Activated CD8-positive, alpha-beta memory T cell treated with anti-CD3 and anti-CD28 coated beads, Interleukin-2, amount 50 U/mL, for 4 hours (primary cell): Measurements from ENCODE around the gene PAXIP1.

Experiments used
- DNase-seq: peaks from one replicate; pipeline ENCODE4 v3.0.0-alpha.2; 2020

The PAXIP1 gene

DNA sequence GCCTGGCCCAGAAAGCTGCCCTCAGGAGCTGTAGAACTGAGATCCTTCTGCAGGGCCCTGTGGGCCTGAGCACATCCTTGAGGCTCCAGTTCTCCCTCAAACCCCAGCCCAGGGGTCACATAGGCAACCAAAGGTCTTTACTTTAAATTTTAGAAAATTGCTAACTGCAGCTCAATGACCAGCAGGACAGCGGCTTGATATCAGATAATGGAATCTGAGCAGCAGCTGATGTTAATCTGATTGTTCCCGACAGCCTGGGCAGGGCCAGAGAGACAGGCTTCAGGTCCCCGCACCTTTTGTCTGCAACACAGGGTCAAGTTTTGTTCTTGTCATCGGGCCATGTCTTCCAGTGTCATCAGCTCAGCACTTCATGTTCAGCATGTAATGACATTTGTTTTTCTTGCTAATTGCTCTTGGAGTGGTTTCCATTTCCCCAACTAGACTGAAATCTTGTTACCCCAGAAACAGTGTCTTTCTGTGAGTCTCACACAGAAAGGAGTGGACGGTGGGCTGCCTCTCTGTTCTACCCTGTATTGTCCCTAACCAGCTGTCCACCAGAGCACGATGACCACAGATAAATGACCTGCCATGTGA, 91.0 kb downstream of the PAXIP1 start:
- DNase-seq = no peak

DNA sequence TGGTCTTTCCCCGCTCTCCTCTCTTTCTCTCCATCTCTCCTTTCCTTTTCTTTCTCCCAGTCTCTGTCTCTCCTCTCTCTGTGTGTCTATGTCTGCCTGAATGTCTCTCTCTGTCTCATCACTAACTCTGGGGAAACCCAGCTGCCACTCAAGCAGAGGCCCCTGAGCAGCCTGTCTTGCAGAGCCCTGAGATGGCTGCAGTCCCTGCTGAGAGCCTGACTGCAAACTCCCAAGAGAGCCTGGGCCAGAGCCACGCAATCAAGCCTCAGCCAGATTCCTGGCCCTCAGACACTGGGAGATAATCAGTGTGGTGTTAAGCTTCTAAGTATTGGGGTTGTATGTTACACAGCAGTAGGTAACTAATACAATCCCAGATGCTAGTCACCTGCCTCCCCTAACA, 91.5 kb downstream of the PAXIP1 start:
- DNase-seq = no peak

DNA sequence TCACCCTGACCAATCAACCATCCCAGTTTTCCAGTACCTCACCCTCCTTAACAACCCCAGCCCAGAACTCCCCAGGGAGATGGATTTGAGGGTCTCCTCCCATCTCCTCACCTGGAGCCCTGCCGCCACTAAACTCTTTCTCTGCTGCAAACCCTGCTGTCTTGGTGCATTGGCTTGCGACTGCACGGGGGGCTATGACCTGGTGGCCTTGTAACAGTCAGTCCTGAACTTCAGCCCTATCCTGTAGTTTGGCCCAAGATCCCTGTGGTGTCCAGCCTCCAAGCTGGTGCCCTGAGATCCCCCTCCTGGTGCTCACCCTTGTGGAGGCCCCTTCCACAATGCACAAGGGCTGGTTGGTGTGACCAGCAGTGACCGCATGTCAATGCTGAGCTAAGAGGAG, 91.9 kb downstream of the PAXIP1 start:
- no peak for DNase-seq

DNA sequence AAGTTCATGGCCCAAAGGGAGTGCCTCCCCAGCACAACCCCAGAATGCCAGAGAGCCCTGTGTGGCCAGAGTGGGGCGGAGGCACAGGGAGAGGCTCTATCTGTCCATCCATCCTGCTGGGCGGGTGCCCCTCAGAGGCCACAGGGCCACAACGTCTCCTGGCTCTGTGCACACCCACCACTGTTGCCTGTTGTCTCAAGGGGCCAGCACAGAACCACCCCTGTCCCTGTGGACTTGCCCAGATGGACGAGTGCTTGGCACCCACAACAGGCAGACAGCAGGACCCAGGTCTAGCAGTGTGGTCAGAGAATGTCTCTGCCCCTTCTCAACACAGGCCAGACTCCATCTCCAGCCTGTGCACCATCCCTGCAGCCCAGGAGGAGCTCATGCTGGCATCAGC, 92.8 kb downstream of the PAXIP1 start:
- no peak for DNase-seq

DNA sequence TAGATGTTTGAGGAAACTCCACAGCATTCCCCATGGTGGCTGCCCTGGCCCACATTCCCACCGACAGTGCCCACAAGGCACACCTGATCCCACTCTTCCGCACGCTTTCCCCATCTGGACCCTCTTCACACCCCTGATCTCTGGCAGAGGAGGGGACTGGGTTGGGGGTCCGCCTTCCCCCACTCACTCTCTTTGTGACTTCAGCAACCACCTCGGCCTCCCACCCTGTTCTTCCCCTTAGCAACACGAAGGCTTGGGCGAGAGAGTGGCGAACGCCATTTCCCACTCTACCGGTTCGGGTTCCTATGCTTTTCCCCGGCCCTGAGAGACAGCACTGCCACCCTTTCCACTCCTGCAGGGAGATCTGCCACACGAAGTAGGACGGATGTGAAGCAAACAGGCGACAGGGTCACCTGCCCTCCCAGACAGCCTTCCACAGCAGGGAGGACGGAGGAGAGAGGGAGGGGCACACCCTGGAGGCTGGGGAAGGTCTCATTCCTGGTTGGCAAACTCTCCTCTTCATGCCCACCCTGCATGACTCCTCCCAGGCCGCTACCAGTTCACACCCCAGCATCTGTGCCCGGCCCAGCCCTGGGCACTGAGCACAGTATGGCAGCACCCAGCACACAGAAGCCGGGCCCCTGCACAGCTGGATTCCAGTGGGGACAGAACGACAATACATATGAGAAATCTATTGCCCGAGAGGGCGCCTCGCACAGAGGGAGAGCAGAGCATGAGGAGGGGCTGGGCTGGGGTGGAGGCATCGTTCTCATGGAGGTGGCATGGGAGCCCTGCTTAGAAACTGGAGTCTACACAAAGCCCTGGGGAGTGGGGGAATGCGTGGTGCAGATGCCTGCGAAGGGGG, 93.5 kb downstream of the PAXIP1 start:
- DNase-seq = no peak

DNA sequence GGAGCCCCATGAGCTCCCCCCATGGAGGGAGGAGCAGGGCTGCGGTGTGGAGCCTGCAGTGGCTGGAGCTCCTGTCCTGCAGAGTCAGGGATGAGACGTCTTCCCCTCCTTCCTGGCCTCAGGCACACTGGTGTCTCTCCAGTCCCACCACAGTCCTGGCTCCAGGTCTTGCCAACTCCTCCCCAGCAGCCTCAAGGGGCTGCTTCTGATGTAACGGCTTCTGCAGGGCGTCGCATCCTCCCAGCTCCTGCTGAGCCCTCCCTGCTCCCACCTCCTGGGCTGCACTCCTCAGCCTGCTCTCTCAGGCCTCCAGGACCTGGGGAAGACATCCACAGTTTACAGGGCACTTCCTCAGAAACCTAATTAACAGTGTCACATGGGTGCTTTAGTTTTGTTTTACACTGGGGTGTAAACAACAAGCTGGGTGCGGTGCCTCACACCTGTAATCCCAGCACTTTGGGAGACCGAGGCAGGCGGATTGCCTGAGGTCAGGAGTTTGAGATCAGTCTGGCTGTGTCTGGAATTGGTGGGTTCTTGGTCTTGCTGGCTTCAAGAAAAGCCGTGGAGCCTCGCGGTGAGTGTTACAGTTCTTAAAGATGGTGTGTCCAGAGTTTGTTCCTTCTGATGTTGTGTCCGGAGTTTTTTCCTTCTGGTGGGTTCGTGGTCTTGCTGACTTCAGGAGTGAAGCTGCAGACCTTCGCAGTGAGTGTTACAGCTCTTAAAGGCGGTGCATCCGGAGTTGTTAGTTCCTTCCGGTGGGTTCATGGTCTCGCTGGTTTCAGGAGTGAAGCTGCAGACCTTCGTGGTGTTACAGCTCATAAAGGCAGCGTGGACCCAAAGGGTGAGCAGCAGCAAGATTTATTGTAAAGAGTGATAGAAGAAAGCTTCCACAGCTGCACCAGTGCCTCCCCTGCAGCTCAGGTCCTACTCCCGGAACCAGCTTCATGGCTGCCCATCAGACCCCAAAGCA, 95.0 kb downstream of the PAXIP1 start:
- DNase-seq = no peak

DNA sequence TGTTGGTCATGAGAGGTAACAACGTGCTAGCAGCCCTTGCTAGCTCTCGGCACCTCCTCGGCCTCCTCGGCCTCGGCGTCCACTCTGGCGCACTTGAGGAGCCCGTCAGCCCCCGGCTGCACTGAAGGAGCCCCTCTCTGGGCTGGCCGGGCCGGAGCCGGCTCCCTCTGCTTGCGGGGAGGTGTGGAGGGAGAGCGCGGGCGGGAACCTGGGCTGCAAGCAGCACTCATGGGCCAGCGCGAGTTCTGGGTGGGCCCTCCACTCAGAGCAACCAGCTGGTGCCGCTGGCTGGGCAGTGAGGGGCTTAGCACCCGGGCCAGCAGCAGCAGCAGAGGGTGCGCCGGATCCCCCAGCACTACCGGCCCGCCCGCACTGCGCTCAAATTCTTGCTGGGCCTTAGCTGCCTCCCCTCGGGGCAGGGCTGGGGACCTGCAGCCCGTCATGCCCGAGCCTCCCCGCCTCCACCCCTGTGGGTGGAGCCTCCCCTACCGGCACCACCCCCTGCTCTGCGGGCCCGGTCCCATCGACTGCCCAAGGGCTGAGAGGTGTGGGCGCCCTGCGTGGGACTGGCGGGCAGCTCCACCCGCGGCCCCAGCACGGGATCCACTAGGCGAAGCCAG, 96.1 kb downstream of the PAXIP1 start:
- no peak for DNase-seq

DNA sequence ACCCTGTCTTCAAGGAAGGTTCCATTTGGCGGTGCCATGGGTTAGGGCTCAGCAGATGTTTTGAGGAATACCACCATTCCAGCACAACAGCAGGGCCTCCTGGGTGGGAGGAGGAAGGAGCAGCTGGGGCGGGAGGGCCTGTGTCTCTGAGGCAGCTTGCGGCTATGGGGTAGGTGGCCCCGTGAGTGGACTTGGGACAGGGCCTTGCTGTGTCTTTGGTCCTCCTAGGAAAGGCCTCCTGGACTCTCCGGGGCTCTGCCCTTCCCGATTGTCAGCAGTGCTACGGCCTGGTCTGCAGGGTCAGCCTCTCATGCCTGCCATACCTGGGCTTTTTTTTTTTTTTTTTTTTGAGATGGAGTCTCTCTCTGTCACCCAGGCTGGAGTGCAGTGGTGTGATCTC, 96.7 kb downstream of the PAXIP1 start:
- no peak for DNase-seq

DNA sequence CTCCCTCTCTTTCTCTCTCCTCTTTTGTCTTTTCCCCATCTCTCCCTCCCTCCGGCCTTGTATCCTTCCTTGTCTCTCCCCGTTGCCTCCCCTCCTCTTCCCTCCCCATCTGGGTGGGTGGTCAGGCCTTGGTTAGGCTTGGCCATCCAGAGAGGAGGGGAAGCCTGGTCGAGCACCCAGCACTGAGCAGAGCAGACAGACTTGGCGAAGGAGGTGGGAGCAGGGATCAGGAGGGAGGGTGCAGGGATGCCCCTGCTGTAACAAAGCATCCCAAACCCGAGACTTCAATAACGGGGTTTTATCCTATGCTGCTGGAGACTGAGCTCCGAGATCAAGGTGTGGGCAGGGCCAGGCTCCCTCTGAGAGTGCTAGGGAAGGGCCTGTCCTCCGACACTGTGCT, 97.3 kb downstream of the PAXIP1 start:
- no peak for DNase-seq

DNA sequence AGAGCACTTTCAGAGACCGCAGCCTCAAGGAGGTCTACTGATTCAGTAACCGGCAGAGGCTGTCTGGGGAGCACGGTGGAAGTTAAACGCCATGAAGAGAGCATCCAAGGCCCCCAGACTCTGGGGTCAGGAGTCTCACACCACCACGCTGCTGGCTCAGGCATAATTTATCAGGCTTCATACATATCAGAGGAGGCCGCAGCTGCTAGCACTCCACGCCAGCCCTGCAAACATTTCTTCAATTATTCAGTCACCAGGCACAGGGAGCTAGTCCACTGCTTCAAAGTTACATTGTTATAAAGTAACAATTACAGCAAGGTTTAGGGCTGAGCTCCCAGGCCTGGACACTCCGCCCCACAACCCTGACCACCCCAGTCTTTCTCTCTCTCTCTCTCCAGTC, 97.8 kb downstream of the PAXIP1 start:
- DNase-seq = no peak

DNA sequence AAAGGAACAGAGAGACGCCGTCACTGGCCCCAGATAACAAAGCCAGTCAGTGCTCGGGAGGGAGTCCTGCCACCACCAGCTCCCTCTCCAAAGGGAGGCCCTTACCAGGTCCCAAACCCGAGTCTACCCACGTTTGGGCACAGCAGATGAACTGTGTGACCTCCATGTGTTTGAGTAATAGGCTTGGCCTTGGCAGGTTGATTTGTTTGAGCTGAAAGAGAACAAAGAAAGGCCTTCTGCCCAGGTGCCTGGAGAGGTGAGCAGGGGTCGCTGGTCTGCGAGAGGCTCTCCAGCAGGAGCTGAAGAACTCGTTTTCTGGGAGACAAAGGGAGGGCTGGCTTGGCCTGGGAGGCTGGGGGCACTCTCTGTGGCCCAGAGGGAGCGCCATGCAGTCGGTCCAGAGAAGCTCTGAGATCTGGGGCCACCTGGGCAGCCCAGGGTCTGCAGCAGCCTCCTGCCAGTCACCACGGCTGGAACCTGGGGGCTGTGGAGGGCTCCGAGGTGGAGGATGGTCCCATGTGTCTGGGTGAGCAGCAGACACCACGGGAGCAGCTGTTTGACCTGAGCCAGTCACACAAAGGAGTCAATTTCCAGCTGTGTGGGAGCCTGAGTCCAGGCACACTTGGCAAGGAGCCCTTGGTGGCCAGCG, 99.7 kb downstream of the PAXIP1 start:
- no peak for DNase-seq

DNA sequence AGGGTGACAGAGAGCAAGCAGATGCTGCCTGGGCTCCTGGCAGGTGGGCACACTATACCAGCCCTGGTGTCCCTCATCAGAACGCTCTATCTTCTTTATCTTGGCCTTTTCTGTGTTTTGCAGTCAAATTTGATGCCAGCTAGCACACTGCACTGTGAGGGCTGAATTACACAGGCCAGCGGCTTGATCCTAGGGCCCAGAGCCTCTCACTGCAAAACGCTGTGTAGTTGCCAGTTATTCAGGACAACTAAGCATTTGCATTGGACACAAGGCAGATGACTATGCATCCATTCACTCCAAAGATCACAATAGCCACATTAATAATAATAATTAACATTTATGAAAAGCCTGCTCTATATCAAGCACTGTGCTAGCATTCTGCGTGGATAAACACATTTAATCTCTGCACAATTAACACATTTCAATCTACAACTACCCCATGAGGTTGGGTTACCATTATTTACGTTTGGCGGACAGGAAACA, 100.3 kb downstream of the PAXIP1 start:
- DNase-seq = no peak

DNA sequence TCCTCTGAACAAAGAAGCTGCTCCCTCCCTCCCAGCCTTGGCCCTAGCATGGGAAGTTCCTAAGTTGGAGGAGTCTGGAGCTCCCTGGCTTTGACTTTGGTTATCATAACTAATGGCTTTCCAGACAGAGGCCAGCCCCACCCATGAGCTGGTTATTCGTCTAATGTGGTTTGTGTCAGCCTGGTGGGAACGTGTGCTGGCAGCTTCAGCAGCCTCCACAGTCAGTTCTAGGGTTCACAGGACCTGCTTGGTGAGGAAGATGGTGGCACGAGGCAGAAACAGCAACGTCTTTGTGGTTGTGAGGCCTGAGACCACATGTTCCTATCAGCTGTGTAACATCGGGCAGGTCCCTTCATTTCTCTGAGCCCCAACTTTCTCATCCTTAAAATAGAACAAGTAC, 103.1 kb downstream of the PAXIP1 start:
- no peak for DNase-seq

DNA sequence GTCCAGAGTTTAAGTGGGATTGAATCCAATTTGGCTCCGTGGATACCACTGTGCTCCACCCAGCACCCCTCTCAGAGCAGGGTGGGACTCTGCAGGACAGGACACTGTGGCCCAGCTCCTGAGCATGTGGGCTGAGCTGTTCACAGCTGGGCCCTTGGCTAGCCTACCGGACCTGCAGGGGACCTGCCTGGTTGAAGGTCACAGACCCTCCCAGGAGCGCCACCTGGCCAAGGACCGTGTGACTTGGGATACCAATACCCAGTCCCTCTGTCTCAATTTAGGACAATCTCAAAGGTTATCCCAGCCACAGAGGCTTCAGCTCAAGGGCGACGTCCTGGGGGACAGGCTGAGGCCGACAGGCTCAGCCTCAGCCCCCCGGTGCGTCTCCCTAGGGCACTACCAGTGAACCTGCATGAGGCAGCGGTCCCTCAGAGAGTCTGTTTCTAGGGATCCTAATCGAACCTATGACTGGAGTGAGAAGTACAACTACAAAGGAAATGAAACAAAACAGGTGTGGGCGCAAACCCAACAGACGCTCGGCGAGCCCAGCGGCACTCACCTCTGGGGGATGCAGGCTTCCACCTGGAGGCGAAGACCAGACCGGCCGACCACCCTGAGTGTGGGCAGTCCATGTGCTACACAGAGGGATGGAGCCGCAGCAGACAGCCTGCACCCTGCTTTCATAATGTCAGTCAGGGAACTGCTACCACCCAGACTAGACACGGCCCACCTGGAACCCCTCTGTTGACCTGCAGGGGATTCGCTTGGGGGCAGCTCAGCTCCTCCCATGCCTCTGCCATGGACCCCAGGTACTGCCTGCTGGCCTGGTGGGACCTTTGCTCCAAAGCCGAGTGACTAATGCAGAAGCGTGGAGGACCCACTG, 103.7 kb downstream of the PAXIP1 start:
- no peak for DNase-seq

DNA sequence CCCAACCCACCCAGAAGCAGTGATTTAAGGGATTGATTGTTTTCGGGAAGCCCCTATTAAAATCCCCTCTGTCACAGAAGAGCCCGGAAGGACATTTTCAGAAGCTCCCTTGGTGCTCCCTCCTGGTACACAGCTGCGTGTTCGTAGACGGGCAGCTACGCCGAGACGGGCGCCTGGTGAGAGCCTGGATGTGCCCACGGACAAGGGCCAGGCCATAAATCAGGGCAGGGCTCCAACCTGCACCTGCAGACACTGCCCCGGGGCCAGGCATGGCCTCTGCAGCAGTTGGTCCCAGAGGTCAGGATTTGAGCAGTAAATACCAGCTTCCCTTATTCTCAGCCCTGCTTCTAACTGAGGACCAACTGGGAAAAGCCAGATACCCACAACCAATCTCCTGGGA, 106.8 kb downstream of the PAXIP1 start:
- no peak for DNase-seq
